ENCODE measurements around the gene NTN3.

The NTN3 gene

GRCh38 chr16:2514333-2515179 is 43.5 kb downstream of the NTN3 start:
- DNase-seq (ENCODE audit: low read depth in 2 of 2): peak in 1 of 2 donors; percentile 28

GRCh38 chr16:2515180-2515851 is 44.2 kb downstream of the NTN3 start:
- no peak for DNase-seq (ENCODE audit: low read depth in 2 of 2)

- no peak for DNase-seq (ENCODE audit: low read depth in 2 of 2)
Measured at GRCh38 chr16:2516391-2517240, 45.5 kb downstream of the NTN3 start.

GRCh38 chr16:2517954-2518605 is 47.0 kb downstream of the NTN3 start:
- no peak for DNase-seq (ENCODE audit: low read depth in 2 of 2)

GRCh38 chr16:2518823-2519710 is 48.0 kb downstream of the NTN3 start:
- DNase-seq (ENCODE audit: low read depth in 2 of 2): no peak

GRCh38 chr16:2519711-2520080 is 48.6 kb downstream of the NTN3 start:
- DNase-seq (ENCODE audit: low read depth in 2 of 2): no peak

- peak; percentile 82 to 85 for DNase-seq (ENCODE audit: low read depth in 2 of 2)
Measured at GRCh38 chr16:2520097-2520783, 49.1 kb downstream of the NTN3 start, which contains the start of gene AMDHD2. AMDHD2 (plus strand) TSS chr16:2520371; CDS start chr16:2520459, 88 bp downstream.

- no peak for DNase-seq (ENCODE audit: low read depth in 2 of 2)
Measured at GRCh38 chr16:2520784-2521531, 49.9 kb downstream of the NTN3 start.

Data from stimulated activated CD4-positive, alpha-beta T cell treated with anti-CD3 and anti-CD28 coated beads, Interleukin-1b, Interleukin-23, amount 100 ng/mL, for 4 hours (primary cell).